SK-N-SH (cell line): ENCODE results near the gene CNBP. TPM values are rescaled to one million over a fixed set of nuclear protein-coding genes. Genes with fewer than 3 reads are reported as not detected.

Source experiments
- CTCF ChIA-PET: fragments of 300-600, 350-600 bp; formaldehyde crosslinking; extraction: SDS; loops from one replicate; lab custom pipeline; 2021; lab: Yijun Ruan, JAX
- POLR2A ChIA-PET: fragments of 350-600 bp; sonication (Branson Sonifier 250); formaldehyde crosslinking; extraction: SDS; loops from one replicate; lab custom pipeline; 2020; ENCODE audit warnings: antibody characterized with exemption, inconsistent platforms; lab: Yijun Ruan, JAX
- DNase-seq: peaks from one replicate; pipeline ENCODE4 v3.0.0; 2012
- H2AFZ ChIP-seq: fragments of 200-600 bp; sonication (generic); 2 replicates; pipeline ENCODE4 v1.8.1; 2016; ENCODE audit warnings: antibody characterized with exemption, mild to moderate bottlenecking, low read depth
- H3F3A ChIP-seq: fragments of 200-600 bp; sonication (generic); replicated peaks from 2 replicates; pipeline ENCODE3; 2016; ENCODE audit warnings: antibody characterized with exemption, mild to moderate bottlenecking; ENCODE audit not compliant: insufficient read depth
- H3K27ac ChIP-seq, 2 experiments: fragments of 200-500 bp in 1 of 2; fragments of 200-600 bp in 1 of 2; sonication (Bioruptor generic) in 1 of 2; sonication (generic), shearing (Covaris generic) in 1 of 2; 2 replicates each; pipeline versions ENCODE4 v1.5.1 to v1.6.1; 2014 to 2016; ENCODE audit warnings: low read depth in 2 of 2, inconsistent platforms in 1 of 2, low read length in 1 of 2, mild to moderate bottlenecking in 1 of 2, mixed read lengths in 1 of 2
- H3K27me3 ChIP-seq: fragments of 200-600 bp; sonication (generic), shearing (Covaris generic); 2 replicates; pipeline ENCODE4 v1.6.1; 2016; ENCODE audit warnings: mixed run types; ENCODE audit not compliant: insufficient read depth
- H3K36me3 ChIP-seq, 2 experiments: fragments of 200-500 bp in 1 of 2; fragments of 200-600 bp in 1 of 2; sonication (Bioruptor generic) in 1 of 2; sonication (generic) in 1 of 2; replicated peaks in 1 of 2; 2 replicates each; pipeline versions ENCODE3 to v1.5.1; 2014 to 2016; ENCODE audit warnings: low read length in 1 of 2, mild to moderate bottlenecking in 1 of 2; ENCODE audit not compliant: insufficient read depth in 2 of 2, control insufficient read depth in 1 of 2
- H3K4me1 ChIP-seq, 2 experiments: fragments of 200-500 bp in 1 of 2; fragments of 200-600 bp in 1 of 2; sonication (Bioruptor generic) in 1 of 2; sonication (generic), shearing (Covaris generic) in 1 of 2; 2 replicates each; pipeline versions ENCODE4 v1.5.1 to v1.6.1; 2014 to 2016; ENCODE audit warnings: low read depth in 1 of 2, low read length in 1 of 2, mixed run types in 1 of 2; ENCODE audit not compliant: insufficient read depth in 2 of 2, control insufficient read depth in 1 of 2
- H3K4me2 ChIP-seq: fragments of 200-600 bp; sonication (generic), shearing (Covaris generic); 2 replicates; pipeline ENCODE4 v1.6.1; 2017; ENCODE audit warnings: mixed run types
- H3K4me3 ChIP-seq, 2 experiments: fragments of 200-500 bp in 1 of 2; fragments of 200-600 bp in 1 of 2; sonication (Bioruptor generic) in 1 of 2; sonication (generic), shearing (Covaris generic) in 1 of 2; 2 replicates each; pipeline versions ENCODE4 v1.5.1 to v1.8.1; 2014 to 2016; ENCODE audit warnings: low read depth in 2 of 2, inconsistent platforms in 1 of 2, low read length in 1 of 2, mild to moderate bottlenecking in 1 of 2, mixed read lengths in 1 of 2, moderate library complexity in 1 of 2
- H3K79me2 ChIP-seq: fragments of 200-600 bp; sonication (generic); 2 replicates; pipeline ENCODE4 v1.8.1; 2017; ENCODE audit warnings: mild to moderate bottlenecking; ENCODE audit not compliant: insufficient read depth
- H3K9ac ChIP-seq: fragments of 200-600 bp; sonication (generic); 2 replicates; pipeline ENCODE4 v1.6.1; 2017; ENCODE audit warnings: mixed run types
- H3K9me2 ChIP-seq: fragments of 200-600 bp; sonication (generic); 2 replicates; pipeline ENCODE4 v1.6.1; 2017; ENCODE audit warnings: mixed run types
- H3K9me3 ChIP-seq: fragments of 200-600 bp; sonication (generic); 2 replicates; pipeline ENCODE4 v1.6.1; 2017; ENCODE audit warnings: mixed run types, mild to moderate bottlenecking, moderate library complexity
- H4K20me1 ChIP-seq: fragments of 200-600 bp; sonication (generic); 2 replicates; pipeline ENCODE4 v1.6.1; 2017; ENCODE audit warnings: mild to moderate bottlenecking, mixed run types; ENCODE audit not compliant: insufficient read depth
- CHD2 ChIP-seq: fragments of 150-350 bp; IDR thresholded peaks from 2 replicates; pipeline ENCODE4 v1.6.1; 2018; ENCODE audit warnings: low read length; ENCODE audit not compliant: partially characterized antibody
- ELF1 ChIP-seq: IDR thresholded peaks from 2 replicates; pipeline ENCODE4 v1.4.0; 2012
- EP300 ChIP-seq, 2 experiments: IDR thresholded peaks; 2 replicates each; pipeline versions ENCODE4 v1.4.0 to v1.6.1; 2012; ENCODE audit warnings: borderline replicate concordance in 1 of 2, low read depth in 1 of 2, low read length in 1 of 2
- EZH2phosphoT487 ChIP-seq: fragments of 200-600 bp; sonication (generic); IDR thresholded peaks from 2 replicates; pipeline ENCODE4 v1.6.1; 2017; ENCODE audit warnings: low read depth, mixed run types, mild to moderate bottlenecking, antibody characterized with exemption, moderate library complexity, borderline replicate concordance
- FOSL2 ChIP-seq: IDR thresholded peaks from 2 replicates; pipeline ENCODE4 v1.4.0; 2012; ENCODE audit warnings: low read depth, mild to moderate bottlenecking, moderate library complexity, borderline replicate concordance
- FOXM1 ChIP-seq: IDR thresholded peaks from 2 replicates; pipeline ENCODE4 v1.4.0; 2012; ENCODE audit warnings: low read depth, mild to moderate bottlenecking
- GABPA ChIP-seq: IDR thresholded peaks from 2 replicates; pipeline ENCODE4 v1.4.0; 2012; ENCODE audit warnings: low read depth, mild to moderate bottlenecking
- GATA2 ChIP-seq: sonication (generic); formaldehyde crosslinking; IDR thresholded peaks from 2 replicates; pipeline ENCODE4 v1.5.0; 2020; ENCODE audit warnings: mild to moderate bottlenecking, missing genetic modification reagents
- JUND ChIP-seq: IDR thresholded peaks from 2 replicates; pipeline ENCODE4 v1.4.0; 2012
- MEF2A ChIP-seq: IDR thresholded peaks from 2 replicates; pipeline ENCODE4 v1.4.0; 2012; ENCODE audit warnings: low read depth, borderline replicate concordance
- MXI1 ChIP-seq: IDR thresholded peaks from 2 replicates; pipeline ENCODE4 v1.6.1; 2012; ENCODE audit warnings: mild to moderate bottlenecking, low read depth, low read length, improper control_type of control experiment
- NFIC ChIP-seq: IDR thresholded peaks from 2 replicates; pipeline ENCODE4 v1.4.0; 2012; ENCODE audit warnings: borderline replicate concordance
- NRF1 ChIP-seq: IDR thresholded peaks from 2 replicates; pipeline ENCODE4 v1.6.1; 2012; ENCODE audit warnings: low read depth, mild to moderate bottlenecking, low read length
- PBX3 ChIP-seq: IDR thresholded peaks from 2 replicates; pipeline ENCODE4; 2012
- POLR2AphosphoS5 ChIP-seq: IDR thresholded peaks from 2 replicates; pipeline ENCODE4 v1.6.1; 2012; ENCODE audit warnings: low read depth, low read length
- RCOR1 ChIP-seq: fragments of 150-350 bp; IDR thresholded peaks from 2 replicates; pipeline ENCODE4 v1.6.1; 2017; ENCODE audit warnings: antibody characterized with exemption, low read length
- RFX5 ChIP-seq: IDR thresholded peaks from 2 replicates; pipeline ENCODE4 v1.6.1; 2012; ENCODE audit warnings: mild to moderate bottlenecking, improper control_type of control experiment, low read length
- SIN3A ChIP-seq: IDR thresholded peaks from 2 replicates; pipeline ENCODE4 v1.6.1; 2012; ENCODE audit warnings: low read depth, mild to moderate bottlenecking, low read length, moderate library complexity, borderline replicate concordance
- SMC3 ChIP-seq: IDR thresholded peaks from 2 replicates; pipeline ENCODE4 v1.6.1; 2012; ENCODE audit warnings: low read depth, low read length, improper control_type of control experiment
- TAF1 ChIP-seq: IDR thresholded peaks from 2 replicates; pipeline ENCODE4 v1.6.1; 2012; ENCODE audit warnings: low read depth, mild to moderate bottlenecking, low read length, moderate library complexity, borderline replicate concordance
- TEAD4 ChIP-seq: IDR thresholded peaks from 2 replicates; pipeline ENCODE4 v1.4.0; 2012; ENCODE audit warnings: mild to moderate bottlenecking, borderline replicate concordance; ENCODE audit not compliant: insufficient read depth
- YY1 ChIP-seq: IDR thresholded peaks from 2 replicates; pipeline ENCODE4 v1.4.0; 2012; ENCODE audit warnings: low read depth, mild to moderate bottlenecking
- WGBS: methylation state at CpG from one replicate; pipeline ENCODE4 v1.1.6; 2017; ENCODE audit warnings: low lambda C conversion rate; 5-methylcytosine and 5-hydroxymethylcytosine counted together
- polyA plus RNA-seq, 3 experiments: library from polyadenylated mRNA; depleted of rRNA; stranded (reverse); fragments of >200 nt; gene quantifications; 2 replicates each; pipeline ENCODE4 v1.2.3, GENCODE V29; 2012
- TF ChIP-seq, protein P1 (sequence below): IDR thresholded peaks from 2 replicates; pipeline ENCODE4 v1.4.0; 2012; ENCODE audit warnings: low read depth, borderline replicate concordance
- TF ChIP-seq, protein P2 (sequence below): IDR thresholded peaks from 2 replicates; pipeline ENCODE4 v1.4.0; 2012; ENCODE audit warnings: low read depth
- TF ChIP-seq, protein P3 (sequence below): fragments of 150-350 bp; IDR thresholded peaks from 2 replicates; pipeline ENCODE4 v1.6.1; 2017; ENCODE audit warnings: antibody characterized with exemption, low read length, low read depth, borderline replicate concordance

The CNBP gene
- polyA plus RNA-seq (2012; rRNA removed) = 240 and 279 TPM in 2 replicates
- polyA plus RNA-seq (2012; cell fraction: cytosol; rRNA removed) = 305 and 321 TPM in 2 replicates
- polyA plus RNA-seq (2012; cell fraction: nucleus; rRNA removed) = 94.3 and 162 TPM in 2 replicates

GRCh38 chr3:129183569-129184395, at the start of gene CNBP:
Gene CNBP, minus strand, starts transcription at chr3:129183896. Its CDS starts 12,139 bp downstream, at chr3:129171757.
- Histone ChIP-seq H3K9me2 (no peaks in the 10 kb centered on the region), H3K4me3 (peak within 1 kb of the TSS; percentile 83 to 87), H2AFZ (peak within 1 kb of the TSS; percentile 87), H3K36me3 (peaks cover 12 to 20% of the 10 kb centered on the region in 2 experiments), H4K20me1 (peaks cover 42% of the 10 kb centered on the region), H3K9ac (peak within 1 kb of the TSS; percentile 98), H3F3A (peaks cover 13% of the 10 kb centered on the region), H3K27me3 (no peaks in the 10 kb centered on the region), H3K4me2 (peak within 1 kb of the TSS; percentile 90), H3K79me2 (peaks cover 75% of the 10 kb centered on the region), H3K27ac (peak within 1 kb of the TSS; percentile 89 to 92), H3K9me3 (no peaks in the 10 kb centered on the region), H3K4me1 (peaks cover 6 to 20% of the 10 kb centered on the region in 2 experiments; a peak in 3 of 4 replicates)
- POLR2A ChIA-PET = interaction anchor here (0.6 to 1.1 kb wide), 4 partner anchors 22 to 132 kb away, joined by 3 to 4 read pairs (median 4); partner anchors contain the start of gene COPG1
- peak; percentile 98 for DNase-seq
- WGBS = 0% methylated on average over 26 of the region's 83 CpGs
- TF ChIP-seq, protein P1, sequence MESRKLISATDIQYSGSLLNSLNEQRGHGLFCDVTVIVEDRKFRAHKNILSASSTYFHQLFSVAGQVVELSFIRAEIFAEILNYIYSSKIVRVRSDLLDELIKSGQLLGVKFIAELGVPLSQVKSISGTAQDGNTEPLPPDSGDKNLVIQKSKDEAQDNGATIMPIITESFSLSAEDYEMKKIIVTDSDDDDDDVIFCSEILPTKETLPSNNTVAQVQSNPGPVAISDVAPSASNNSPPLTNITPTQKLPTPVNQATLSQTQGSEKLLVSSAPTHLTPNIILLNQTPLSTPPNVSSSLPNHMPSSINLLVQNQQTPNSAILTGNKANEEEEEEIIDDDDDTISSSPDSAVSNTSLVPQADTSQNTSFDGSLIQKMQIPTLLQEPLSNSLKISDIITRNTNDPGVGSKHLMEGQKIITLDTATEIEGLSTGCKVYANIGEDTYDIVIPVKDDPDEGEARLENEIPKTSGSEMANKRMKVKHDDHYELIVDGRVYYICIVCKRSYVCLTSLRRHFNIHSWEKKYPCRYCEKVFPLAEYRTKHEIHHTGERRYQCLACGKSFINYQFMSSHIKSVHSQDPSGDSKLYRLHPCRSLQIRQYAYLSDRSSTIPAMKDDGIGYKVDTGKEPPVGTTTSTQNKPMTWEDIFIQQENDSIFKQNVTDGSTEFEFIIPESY = no peak
- TF ChIP-seq SIN3A = peak; percentile 66; the same call in 1 of the 2 replicates
- peak; percentile 79 for TF ChIP-seq YY1
- TF ChIP-seq NFIC = no peak
- TF ChIP-seq, protein P2, sequence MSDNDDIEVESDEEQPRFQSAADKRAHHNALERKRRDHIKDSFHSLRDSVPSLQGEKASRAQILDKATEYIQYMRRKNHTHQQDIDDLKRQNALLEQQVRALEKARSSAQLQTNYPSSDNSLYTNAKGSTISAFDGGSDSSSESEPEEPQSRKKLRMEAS = peak; percentile 88
- TF ChIP-seq PBX3 = no peak
- peak; percentile 91 for TF ChIP-seq MXI1
- TF ChIP-seq EP300 (IDR thresholded peaks at IDR 0.05; ENCODE audit: borderline replicate concordance in 1 of 2, low read depth in 1 of 2, low read length in 1 of 2) = peak in 1 of 2 experiments; percentile 20; a peak in 1 of 4 replicates
- peak; percentile 68 for TF ChIP-seq NRF1
- no peak; the same call in 1 of the 2 replicates for TF ChIP-seq GATA2 (CRISPR knock-in tag)
- TF ChIP-seq RFX5 = peak; percentile 70; the same call in 1 of the 2 replicates
- no peak for TF ChIP-seq RCOR1
- TF ChIP-seq ELF1 = 0 out of 2 replicates have a peak, but pooled peaks have one; percentile 23
- TF ChIP-seq JUND = no peak
- TF ChIP-seq FOSL2 = no peak
- peak; percentile 25; the same call in 1 of the 2 replicates for TF ChIP-seq TEAD4
- peak; percentile 91 for TF ChIP-seq TAF1
- peak; percentile 98 for TF ChIP-seq POLR2AphosphoS5
- no peak for TF ChIP-seq MEF2A
- TF ChIP-seq SMC3 = no peak
- TF ChIP-seq GABPA = peak; percentile 19; the same call in 1 of the 2 replicates
- TF ChIP-seq CHD2 = peak; percentile 68
- TF ChIP-seq, protein P3, sequence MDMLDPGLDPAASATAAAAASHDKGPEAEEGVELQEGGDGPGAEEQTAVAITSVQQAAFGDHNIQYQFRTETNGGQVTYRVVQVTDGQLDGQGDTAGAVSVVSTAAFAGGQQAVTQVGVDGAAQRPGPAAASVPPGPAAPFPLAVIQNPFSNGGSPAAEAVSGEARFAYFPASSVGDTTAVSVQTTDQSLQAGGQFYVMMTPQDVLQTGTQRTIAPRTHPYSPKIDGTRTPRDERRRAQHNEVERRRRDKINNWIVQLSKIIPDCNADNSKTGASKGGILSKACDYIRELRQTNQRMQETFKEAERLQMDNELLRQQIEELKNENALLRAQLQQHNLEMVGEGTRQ = no peak
- no peak for TF ChIP-seq EZH2phosphoT487
- 0 out of 2 replicates have a peak, but pooled peaks have one; percentile 40 for TF ChIP-seq FOXM1
- CTCF ChIA-PET = interaction anchor here (3.2 kb wide), 1 partner anchor 62 kb away, joined by 17 read pairs; no protein-coding TSS in a partner anchor
